SKM-1 treated with dmso at 0.1 percent for 144 hours (cell line): ENCODE data around the gene NACC2.

Experiments used
- DNase-seq: peaks from one replicate; lab custom pipeline; 2025; ENCODE audit not compliant: unreplicated experiment; lab: John Stamatoyannopoulos, UW

NACC2 gene

GRCh38 chr9:135998410-135999071 lies 96.5 kb downstream of the NACC2 start:
- DNase-seq: no peak

DNA sequence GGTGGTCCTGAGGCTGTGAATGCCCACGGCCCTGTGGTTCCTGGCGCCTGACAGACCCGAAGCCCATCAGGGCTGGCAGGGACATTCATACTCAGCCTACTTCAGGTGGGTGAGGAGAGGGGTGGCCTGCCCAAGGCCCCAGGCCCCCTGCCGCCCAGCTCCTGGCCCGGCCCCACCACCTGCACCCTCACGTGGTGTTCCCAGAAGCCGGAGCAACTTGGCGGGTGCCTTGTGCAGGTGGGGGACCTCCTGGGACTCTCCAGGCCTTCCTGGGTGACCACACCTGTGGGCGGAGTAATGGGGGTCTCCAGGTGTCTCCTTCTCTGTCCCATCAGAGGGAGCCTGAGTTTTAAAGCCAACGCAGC lies 97.1 kb downstream of the NACC2 start:
- DNase-seq: no peak

GRCh38 chr9:135997090-135998015 lies 97.7 kb downstream of the NACC2 start:
- DNase-seq: no peak

DNA sequence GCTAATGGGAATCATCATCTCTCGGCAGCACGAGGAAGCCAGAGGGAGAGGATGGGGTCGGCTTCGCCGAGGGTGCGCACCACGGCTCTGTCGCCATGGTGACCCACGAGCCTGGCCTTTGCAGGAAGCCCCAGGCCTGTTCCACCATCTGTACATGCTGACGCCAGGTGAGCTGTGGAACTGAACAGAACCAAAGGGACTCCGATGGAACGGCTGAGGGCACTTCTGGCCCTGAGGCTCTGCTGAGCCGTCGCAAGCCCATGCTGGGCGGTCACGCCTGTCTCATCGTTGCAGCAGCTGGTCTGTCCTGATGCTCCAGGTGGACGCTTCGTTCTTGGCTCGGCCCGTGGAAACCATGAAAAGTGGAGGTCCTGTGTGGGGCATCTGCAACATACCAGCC lies 99.3 kb downstream of the NACC2 start:
- DNase-seq: no peak

DNA sequence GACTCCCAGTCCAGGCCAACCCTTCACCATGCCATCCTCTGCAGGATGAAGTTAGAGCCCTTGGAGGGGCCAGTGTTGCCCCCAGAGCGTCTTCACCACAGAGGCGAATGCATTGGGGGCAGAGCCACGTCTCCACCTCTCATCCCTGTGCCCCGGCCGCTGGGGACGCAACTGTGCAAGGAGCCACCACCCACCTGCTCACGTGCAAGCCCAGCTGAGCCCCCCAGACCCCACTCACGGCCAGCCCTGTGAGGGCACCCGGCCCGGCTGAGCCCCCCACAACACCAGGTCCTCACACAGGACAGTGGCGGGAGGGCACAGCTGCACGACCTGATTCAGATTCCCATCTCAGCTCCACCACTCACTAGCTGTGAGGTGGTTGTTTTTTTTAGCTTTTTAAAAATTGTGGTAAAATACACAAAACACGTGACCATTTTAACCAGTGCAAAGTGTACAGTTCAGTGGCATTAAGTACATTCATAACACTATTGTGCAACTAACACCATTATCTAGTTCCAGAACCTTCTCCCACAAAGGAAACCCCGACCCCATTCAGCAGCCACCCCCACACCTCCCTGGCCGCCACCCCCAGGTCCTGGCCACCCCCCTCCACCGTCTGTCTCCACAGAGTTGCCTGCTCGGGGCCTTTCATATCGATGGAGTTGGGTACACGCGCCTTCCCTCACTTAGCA lies 100.4 kb downstream of the NACC2 start:
- no peak for DNase-seq

GRCh38 chr9:135993765-135994500 lies 101.2 kb downstream of the NACC2 start:
- DNase-seq: no peak

GRCh38 chr9:135993409-135993742 lies 101.7 kb downstream of the NACC2 start:
- DNase-seq: no peak

DNA sequence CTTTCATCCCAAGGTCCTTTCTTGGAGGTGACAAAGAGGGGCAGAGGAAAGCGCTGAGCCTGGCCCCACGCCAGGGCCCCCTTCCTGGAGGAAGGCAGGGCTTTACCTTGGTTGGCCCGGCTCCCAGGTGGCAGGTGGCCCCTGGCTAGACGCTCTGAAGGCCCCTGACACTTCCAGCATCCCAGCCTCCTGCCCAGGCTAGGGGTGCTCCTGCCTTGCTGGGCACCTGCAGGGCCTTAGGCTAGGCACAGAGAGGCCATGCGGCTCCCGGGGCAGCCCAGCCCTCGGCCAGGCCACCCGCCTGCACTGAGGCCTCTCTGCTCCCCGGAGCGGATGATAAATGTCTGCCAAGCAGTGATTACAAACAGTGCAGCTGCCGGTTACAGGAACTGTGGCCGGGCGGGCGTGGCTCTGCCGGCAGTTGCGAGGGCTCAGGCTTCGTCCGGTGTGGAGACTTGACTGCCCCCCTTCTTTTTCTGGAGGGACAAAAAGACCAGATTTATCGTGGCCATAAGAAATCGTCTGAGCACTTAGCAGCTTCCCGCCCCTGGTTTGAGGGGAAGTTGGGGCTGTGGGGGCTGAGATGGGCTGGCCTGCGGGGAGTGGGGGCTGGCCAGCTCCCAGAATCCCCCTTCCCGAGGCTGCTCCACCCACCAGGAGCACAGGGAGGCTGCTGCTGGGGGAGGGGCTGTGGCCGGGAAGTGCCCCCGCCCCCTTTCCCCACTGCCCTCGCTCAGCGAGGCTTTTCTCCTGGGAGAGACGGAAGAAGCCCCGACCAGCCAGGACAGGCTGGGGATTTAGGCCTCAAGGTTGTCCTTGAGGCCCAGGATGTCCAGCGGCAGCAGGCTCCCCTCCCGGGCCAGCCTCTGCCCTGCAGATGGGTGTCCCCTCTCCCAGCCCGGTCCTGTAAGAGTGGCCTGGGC lies 102.3 kb downstream of the NACC2 start:
- no peak for DNase-seq

GRCh38 chr9:135991771-135992170 lies 103.3 kb downstream of the NACC2 start:
- no peak for DNase-seq

GRCh38 chr9:135990468-135991429 lies 104.3 kb downstream of the NACC2 start:
- peak; percentile 38 for DNase-seq

- no peak for DNase-seq
Observed at GRCh38 chr9:135989722-135990467, 105.2 kb downstream of the NACC2 start.

GRCh38 chr9:135989157-135989556 lies 105.9 kb downstream of the NACC2 start:
- DNase-seq: no peak

DNA sequence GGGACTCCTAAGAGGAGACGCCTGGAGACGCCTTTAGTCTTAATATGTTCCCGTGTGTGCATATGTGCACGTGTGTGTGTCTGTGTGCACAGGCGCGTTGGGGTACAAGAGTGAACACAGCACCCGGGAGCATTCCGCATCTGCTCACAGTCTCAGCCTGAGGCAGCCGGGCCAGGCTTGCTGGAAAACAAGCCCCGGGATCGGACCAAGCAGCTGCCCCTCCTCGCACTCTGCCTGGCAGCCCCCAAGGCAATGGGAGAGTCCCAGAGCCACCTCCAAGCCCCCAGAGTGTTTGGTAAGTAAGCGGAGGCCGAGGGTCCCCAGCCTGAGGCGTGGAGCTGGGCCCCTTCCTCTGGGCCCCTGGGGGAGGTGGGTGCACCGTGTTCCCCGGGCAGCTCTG lies 106.6 kb downstream of the NACC2 start:
- no peak for DNase-seq

GRCh38 chr9:135987838-135988404 lies 107.2 kb downstream of the NACC2 start:
- DNase-seq: no peak

DNA sequence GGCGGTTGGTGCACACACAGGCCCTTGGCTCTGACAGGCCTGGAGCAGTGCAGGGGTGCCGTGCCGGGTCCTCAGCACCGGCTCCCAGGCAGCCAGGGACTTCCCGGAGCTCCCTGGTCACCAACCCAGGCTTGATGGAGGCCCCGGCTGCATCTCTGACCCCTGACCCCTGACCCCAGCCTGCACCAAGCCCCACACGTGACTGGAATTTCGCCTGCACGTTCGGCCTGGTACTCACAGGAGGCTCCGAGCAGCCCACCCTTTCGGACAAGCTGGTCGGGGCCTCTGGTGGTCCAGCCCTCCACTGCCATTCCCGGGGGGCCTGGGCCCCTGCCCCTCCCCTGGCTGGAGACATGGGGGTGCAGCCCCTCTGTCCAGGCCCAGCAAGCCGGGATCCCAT lies 108.5 kb downstream of the NACC2 start:
- DNase-seq: no peak

DNA sequence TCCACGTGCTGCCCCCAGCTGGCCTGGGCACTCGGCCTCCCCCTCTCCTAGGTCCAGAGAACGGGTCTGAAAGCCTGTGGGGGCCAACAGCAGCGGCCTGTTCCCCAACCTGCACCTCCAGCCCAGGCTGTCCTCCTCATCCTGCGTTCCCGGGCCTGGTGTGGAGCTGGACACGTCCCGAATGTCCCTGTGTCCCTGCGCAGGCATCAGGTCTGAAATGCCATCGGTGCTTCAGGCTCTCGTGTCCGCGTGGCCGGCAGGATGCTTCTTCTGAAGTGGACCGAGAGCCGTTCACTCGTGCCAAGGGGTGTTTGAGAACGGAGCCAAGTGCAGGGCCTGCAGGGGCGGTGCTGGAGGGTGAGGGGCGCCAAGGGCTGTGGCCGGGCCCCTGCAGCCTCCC lies 109.2 kb downstream of the NACC2 start:
- DNase-seq: no peak

GRCh38 chr9:135985459-135985774 lies 109.7 kb downstream of the NACC2 start:
- no peak for DNase-seq

- DNase-seq: no peak
Observed at GRCh38 chr9:135984072-135984710, 110.9 kb downstream of the NACC2 start.
